HG03354 (cell line): ENCODE results near the gene ORAI3.
A peak's percentile ranks its signal among the peaks of the same experiment; 100 is the strongest.

Experiments used
- ATAC-seq: cut with Tn5 transposase; IDR thresholded peaks from one replicate; pipeline ENCODE4 v1.9.1; 2021; ENCODE audit warnings: mild to moderate bottlenecking; ENCODE audit not compliant: unreplicated experiment, poor library complexity, severe bottlenecking

The ORAI3 gene

DNA sequence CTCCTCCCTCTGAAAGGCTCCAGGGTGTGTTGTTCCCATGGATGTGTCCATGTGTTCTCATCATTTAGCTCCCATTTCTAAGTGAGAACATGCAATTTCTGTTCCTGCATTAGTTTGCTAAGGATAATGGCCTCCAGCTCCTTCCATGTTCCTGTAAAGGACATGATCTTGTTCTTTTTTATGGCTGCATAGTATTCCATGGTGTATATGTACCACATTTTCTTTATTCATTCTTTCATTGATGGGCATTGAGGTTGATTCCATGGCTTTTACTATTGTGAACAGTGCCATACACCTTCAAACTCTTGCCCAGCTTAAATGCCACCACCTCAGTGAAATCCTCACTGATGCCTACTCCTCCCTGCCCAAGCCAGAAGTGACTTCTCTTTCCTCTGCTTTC is 4.5 kb upstream of the ORAI3 start:
- ATAC-seq, result no peak

DNA sequence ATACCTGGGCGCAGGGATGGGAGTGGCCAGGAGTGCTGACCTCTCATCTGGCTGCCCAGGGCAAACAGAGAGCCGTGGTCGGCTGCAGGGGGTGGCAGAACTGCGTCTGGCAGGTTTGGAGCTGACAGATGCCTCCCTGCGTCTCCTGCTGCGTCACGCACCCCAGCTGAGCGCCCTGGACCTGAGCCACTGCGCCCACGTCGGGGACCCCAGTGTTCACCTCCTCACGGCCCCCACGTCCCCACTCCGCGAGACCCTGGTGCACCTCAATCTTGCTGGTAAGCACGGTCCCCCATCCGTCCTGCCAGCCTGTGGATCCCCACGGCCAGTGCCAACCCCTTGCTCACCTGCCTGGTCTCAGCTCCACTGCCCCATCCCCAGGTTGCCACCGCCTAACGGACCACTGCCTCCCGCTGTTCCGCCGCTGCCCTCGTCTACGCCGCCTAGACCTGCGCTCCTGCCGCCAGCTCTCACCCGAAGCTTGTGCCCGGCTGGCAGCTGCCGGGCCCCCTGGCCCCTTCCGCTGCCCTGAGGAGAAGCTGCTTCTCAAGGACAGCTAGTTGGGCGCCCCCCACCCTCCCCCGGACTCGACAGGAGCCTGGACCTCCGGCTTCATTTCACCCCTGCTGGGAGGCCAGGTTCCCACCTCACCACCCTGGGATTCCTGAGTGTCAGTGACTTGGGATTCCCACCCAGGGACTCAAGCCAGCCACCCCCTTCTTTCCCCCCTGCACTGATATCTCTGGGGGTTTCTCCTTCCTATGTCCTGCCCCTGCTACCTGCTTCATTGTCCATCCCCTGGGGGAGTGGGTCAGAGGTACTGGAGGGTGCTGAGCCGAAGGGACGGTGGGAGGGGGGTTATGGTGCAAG is 2.0 kb upstream of the ORAI3 start:
- ATAC-seq, result no peak

DNA sequence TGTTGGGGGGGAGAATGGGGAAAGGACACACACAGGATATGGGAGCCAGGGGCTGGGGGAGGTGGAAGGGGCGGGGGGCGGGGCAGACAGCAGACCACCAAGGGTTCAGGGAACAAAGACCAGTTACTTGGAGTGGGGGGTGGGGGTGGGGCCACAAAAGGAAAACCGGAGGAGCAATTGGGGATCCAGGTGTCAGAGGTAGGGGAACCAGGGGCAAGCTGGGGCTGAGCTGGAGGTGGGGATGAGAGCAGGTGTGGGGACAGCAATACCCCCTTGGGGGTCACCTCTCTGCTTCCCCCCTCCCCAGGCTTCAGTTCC is 1.4 kb upstream of the ORAI3 start:
- no peak for ATAC-seq

DNA sequence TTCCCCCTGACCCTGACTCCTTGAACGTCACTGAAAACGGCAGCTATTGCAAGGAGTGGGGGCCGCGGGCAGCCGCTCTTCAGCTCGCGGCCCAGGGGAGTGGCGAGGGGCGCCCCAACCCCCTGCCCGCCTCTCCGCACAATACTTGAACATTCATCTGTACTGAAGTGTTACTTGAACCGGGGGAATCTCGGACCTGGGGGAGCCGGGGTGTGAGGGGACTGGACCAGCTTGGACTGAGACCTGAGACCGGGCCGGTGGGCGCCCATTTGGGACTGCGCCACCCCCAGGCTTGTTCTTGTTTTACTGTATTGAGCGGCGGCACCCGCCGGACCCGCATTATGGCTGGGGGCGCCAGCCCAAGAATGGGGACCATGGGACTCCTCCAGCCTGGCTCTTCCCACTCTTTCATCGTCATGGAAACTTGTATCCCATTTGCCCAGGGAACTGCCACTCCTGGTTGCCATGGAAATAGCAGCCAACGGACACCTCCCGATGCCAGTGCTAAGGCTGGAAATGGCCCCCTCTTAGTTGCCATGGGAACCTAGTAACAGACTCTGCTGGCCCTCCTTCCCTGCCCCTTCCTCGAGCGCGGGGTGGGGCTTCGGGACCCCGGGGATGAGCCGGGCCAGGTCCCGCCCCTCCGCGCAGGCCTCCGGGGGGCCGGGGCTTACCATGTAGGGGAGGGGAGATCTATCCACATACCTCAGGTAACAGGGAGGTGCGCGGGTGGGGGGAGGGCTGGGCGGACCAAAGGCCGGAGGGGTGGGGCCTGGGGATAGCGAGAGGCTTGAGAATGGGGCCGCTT is 805 bp upstream of the ORAI3 start:
- peak; percentile 17 for ATAC-seq

DNA sequence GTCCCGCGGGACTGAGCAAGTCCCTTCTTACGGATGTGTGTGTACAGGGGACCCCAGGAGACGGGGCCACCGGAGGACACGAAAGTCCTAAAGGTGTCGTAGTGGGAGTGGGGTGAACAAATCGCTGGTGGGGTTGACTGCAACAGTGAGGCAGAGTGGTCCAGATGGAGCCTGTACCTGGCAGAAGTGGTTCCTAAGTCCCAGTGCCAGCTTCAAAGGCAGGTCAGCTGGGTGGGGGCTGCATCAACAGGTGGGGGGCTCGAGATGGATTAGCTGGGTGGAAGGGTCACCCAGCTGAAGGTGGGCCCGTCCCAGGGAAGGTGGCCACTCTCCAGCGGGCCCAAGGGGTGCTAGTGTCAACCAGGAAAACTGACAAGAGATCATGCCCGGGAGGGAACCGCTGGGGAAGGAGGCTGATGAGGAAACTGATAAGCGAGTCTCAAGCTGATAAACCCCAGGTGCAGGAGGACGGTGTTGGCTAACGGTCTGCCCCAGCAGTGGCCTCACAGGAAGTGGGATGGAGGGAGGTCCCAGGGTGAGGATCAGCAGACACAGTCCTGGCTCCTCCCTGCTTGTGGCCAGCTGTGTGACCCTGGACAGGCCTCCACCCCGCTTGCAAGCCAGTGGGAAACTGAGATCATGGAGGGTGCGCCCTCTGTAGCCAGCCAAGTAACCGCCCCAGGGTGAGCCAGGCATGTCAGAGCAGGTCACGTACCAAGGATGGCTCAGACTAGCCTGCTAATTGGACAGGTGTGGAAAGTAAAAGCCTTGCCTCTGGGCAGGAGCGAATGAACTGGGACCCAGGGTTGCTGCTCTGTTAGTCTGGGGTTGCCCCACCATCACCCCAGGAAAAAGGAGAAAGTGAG is 1.0 kb downstream of the ORAI3 start:
- peak; percentile 43 for ATAC-seq

GRCh38 chr16:30950516-30951065 is 1.7 kb downstream of the ORAI3 start:
- no peak for ATAC-seq

DNA sequence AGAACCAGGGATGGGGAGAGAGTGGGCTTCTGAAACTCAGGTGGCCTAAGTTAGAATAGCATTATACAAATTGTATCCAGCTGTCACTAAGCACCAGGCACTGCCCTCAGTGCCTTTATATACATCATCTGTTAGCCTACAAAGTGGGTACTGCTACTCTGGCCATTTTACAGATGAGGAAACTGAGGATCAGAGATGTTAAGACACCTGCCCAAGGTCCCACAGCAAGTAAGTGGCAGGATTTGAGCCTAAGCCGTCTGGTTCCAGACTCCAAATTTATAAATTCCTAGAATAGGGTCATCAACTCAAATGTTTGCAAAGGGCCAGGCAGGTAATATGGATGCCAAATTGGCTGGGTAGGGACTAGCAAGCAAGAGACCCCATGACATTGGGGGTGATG is 2.3 kb downstream of the ORAI3 start:
- no peak for ATAC-seq

- ATAC-seq, result no peak
Observed at GRCh38 chr16:30951750-30952149, 2.9 kb downstream of the ORAI3 start.

- no peak for ATAC-seq
Observed at GRCh38 chr16:30953111-30953510, 4.2 kb downstream of the ORAI3 start.

DNA sequence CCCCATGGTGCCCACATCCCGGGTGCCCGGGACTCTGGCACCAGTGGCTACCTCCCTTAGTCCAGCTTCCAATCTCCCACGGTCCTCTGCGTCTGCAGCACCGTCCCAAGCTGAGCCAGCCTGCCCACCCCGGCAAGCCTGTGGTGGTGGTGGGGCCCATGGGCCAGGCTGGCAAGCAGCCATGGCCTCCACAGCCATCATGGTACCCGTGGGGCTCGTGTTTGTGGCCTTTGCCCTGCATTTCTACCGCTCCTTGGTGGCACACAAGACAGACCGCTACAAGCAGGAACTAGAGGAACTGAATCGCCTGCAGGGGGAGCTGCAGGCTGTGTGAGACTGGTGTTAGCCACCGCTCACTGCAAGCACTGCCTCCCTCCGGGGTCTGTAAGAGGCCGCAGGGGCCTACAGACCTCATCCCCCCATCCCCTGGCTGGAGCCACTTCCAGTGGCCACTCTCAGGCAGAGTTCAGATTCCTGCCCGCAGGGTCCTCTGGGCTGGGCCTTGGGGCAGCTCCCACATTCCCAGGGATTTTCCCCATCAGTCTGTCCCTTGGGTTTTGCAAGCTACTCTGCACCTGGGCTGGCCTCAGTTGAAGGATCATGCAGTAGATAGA is 4.8 kb downstream of the ORAI3 start:
- ATAC-seq, result no peak

GRCh38 chr16:30954993-30955392 is 6.1 kb downstream of the ORAI3 start:
- ATAC-seq, result no peak

DNA sequence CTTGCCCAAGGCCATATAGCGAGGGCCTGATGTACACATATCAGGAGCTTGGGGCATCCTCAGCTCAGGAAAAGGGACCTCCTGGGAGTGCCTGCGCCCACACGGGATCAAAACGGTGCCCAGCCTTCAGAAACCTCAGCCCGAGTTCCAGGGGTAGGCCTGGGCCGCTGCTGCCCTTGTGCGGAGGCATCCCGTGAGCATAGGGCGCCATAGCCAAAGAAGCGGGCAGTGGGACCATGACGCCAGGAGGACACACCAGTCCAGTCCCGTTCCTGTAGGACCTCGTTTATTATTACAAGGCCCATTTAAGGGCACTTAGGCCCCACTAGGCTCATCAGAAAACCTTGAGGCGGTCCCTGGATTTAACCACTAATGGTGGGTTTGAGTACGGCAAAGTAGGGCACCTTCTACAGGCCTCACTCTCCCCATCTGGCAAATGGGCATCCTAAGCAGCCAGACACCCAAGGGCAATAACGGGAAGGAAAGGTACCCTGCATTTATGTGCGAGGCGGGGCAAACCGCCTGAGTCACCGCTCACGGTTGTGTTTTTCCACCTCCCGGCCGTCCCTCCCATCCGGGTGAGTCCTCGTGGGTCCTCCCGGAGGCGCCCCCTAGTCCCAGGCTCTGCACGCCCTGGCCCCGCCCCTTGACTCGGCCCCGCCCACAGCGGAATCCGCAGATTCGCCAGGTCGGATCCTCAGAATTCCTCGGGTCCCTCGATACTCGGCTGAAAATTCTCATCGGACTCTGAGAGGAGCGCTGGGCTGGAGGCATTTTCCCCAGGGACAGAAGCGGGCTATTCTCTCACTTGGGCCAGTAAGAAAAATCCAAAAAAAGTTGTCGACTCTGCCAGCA is 8.0 kb downstream of the ORAI3 start:
- peak; percentile 49 for ATAC-seq

GRCh38 chr16:30957456-30958174 is 8.7 kb downstream of the ORAI3 start, which contains the start of gene SETD1A:
SETD1A (plus strand) TSS chr16:30957754; CDS start chr16:30958732, 978 bp downstream.
- peak; percentile 88 for ATAC-seq

DNA sequence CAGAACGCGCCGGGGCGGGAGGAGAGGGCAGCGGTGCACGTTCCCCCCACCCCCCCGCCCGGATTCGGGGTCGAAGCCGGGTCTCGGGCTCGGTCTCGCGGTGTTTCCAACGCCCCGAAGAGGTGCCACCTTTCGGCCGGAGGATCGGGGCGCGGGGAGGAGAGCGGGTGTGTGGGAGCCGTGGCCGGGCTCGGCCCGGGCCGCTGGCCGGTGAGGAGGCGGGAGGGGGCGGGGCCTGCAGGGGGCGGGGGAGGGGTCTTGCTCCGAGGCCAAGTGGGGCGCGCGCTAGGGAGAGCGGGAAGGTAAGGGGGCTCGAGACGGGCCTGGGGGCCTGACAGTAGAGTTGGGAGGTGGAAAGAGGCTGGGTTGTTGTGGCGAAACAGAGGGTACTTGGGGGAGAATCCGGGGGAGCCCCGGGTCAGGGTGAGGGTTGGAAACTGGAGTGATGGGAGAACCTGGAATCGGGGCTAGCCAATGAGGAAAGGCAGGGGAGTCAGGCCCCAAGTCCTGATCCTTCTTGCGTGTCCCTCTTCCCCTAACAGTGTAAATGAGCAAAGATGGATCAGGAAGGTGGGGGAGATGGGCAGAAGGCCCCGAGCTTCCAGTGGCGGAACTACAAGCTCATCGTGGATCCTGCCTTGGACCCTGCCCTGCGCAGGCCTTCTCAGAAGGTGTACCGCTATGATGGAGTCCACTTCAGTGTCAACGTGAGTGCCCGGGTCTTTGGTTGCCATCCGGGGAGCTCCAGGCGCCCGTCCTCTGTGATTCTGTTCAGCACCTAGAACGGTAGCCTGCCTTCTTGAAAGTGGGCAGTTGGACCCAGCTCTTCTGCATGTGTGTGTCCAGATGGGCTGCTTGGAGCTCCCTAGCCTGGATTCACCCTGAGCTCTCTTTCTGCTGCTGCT is 9.6 kb downstream of the ORAI3 start:
- ATAC-seq, result peak; percentile 36

DNA sequence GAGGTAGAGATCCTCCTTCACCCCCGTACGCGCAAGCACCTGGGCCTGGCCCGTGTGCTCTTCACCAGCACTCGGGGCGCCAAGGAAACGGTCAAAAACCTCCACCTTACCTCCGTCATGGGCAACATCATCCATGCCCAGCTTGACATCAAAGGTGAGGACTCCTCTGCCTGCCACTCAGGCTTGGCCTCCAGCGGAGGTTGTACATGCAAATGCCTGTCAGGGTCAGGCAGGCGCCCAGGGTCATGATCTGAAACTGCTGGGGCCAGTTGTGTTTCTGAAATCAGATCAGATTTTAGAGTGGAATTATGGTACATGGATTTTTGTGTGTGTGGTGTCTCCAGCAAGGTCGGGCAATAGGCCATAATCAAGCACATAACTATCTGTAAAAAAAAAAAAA is 12.5 kb downstream of the ORAI3 start:
- ATAC-seq, result no peak

- ATAC-seq, result no peak
Observed at GRCh38 chr16:30963925-30964511, 15.2 kb downstream of the ORAI3 start.
